GM12874 (cell line): ENCODE data around the gene BAIAP2.

ENCODE experiments used
- TF ChIP-seq, protein P1 (sequence below): IDR thresholded peaks from 2 replicates; pipeline ENCODE4 v1.5.1; 2011; ENCODE audit warnings: low read depth, mild to moderate bottlenecking, control low read depth, low read length, moderate library complexity; ENCODE audit not compliant: insufficient read depth

Gene BAIAP2

DNA sequence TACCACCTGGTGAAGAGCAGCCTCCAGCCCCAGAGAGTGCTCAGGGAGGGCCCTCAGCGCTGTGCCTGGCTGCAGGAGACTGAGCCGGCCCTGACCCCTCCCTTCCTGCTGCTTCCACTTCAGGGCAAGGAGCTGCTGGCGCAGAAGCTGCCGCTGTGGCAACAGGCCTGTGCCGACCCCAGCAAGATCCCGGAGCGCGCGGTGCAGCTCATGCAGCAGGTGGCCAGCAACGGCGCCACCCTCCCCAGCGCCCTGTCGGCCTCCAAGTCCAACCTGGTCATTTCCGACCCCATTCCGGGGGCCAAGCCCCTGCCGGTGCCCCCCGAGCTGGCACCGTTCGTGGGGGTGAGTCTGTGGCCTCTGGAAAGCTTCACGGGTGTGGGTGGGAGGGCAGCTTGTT, 68.4 kb downstream of the BAIAP2 start:
- TF ChIP-seq, protein P1, sequence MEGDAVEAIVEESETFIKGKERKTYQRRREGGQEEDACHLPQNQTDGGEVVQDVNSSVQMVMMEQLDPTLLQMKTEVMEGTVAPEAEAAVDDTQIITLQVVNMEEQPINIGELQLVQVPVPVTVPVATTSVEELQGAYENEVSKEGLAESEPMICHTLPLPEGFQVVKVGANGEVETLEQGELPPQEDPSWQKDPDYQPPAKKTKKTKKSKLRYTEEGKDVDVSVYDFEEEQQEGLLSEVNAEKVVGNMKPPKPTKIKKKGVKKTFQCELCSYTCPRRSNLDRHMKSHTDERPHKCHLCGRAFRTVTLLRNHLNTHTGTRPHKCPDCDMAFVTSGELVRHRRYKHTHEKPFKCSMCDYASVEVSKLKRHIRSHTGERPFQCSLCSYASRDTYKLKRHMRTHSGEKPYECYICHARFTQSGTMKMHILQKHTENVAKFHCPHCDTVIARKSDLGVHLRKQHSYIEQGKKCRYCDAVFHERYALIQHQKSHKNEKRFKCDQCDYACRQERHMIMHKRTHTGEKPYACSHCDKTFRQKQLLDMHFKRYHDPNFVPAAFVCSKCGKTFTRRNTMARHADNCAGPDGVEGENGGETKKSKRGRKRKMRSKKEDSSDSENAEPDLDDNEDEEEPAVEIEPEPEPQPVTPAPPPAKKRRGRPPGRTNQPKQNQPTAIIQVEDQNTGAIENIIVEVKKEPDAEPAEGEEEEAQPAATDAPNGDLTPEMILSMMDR: no peak

DNA sequence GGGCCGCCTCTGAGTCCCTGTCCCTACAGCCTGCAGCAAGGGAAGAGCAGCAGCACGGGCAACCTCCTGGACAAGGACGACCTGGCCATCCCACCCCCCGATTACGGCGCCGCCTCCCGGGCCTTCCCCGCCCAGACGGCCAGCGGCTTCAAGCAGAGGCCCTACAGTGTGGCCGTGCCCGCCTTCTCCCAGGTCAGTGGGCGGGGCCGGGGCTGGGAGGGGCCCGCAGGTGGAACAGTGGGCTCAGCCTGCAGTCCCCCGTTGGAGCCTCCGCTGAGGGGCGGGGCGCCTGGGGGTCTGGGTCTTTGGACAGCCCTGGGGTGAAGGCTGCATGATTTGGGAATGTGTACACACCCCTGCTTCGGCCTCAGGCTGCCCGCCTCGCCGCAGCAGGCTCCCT, 71.8 kb downstream of the BAIAP2 start:
- TF ChIP-seq, protein P1: no peak

DNA sequence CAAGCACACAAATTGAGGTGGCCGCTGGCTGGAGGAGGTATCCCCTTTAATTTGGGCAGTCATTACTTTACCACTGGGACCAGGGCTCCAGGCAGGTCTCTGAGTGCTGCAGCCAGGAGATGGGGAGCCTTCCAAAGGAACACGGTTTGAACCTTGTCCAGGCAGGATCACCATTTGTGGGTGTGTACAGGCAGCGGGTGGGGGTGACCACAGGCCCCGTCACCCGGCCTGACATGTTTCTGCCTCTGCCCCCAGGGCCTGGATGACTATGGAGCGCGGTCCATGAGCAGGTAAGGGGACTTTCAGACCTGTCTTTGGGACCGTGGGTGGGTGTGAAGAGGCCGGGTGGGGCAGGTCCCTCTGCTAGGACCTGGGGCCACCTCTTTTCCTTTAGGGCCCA, 73.3 kb downstream of the BAIAP2 start:
- TF ChIP-seq, protein P1: no peak

DNA sequence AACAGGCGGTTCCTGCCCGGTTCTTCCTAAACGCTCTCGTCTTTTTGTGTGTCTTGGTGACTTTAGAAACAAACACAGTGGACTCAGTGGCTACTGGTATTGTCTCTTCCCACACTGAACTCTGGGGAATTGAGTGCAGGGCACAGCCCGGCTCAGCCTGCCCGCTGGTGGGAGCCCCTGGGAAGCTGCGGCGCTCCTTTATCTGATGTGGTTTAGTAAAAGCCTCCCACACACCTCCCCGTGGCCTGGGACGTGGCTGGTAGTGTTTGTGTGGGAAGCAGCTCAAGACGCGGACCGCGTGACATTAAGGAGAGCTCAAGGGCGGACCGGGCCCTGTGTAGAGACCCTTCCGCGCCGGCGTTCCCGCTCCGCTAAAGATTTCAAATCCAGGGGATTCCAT, 75.0 kb downstream of the BAIAP2 start:
- TF ChIP-seq, protein P1: no peak

DNA sequence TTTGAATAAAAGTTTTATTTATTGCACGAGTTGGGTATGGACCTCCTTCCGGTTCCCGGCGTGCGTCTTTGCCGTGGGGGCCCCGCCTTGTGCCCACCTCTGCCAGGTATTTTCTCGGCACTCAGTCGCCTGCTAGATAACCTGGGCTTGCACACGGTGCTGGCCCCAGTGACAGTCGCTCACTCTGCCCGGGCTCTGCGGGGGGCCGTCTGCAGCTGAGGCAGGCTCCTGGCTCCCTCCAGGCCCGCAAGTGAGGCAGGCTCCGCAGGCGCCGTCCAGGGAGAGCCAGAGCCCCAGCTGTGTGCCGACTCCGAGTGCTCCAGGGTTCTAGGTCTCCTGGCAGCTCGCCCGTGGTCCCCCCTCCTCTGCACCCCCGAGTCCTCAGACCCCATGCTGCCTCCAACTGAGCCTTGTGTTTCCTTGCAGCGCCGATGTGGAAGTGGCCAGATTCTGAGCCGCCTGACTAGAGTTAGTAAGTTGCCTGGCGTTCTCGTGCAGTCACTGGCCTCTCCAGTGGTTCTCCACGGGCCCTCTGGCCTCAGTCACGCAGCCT, 75.6 kb downstream of the BAIAP2 start:
- TF ChIP-seq, protein P1: no peak

DNA sequence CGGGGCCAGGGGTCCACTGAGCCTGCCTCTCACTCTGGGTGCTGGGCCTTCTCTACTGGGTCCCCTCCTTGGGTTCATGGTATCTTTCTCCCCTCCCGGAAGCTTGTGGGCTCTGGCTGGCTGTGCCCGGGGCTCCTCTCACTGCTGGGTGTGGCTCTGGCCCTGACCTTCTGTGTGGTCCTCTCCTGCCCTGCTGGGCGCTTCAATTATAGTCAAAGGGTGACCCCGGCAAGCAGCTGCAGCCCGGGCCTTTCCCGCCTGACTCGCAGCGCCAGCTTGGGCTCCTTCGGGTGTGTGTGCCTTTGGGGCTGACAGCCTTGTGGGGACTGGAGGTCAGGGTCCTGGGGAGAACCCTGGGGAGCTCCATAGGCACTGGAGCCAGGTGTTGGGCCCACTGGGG, 76.1 kb downstream of the BAIAP2 start:
- TF ChIP-seq, protein P1: no peak

DNA sequence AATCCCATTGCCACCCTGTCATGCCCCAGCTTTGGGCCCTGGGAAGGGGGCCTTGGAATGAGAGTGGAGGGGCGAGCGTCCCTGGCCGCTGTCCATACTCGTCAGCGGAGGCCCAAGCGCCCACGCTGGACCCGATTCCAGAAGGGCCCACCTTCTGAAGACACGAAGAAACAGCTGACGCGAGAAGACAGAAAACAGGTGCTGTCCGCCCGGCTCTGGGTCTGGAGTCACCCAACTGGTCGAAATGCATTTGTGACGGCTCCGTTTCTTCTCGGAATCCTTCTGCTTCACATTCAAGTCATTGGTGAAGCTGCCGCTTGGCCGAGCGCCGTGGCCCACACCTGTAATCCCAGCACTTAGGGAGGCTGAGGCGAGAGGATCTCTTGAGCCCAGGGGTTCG, 77.5 kb downstream of the BAIAP2 start:
- TF ChIP-seq, protein P1: no peak
